ENCODE measurements around the gene APMAP.

- TF ChIP-seq CTCF (IDR thresholded peaks at IDR 0.05) (no peak), POLR2A (IDR thresholded peaks at IDR 0.05) (no peak)
These were observed 38.4 kb downstream of the APMAP start for GRCh38 chr20:24954151-24954550.
